Measurements from ENCODE around the gene CR1. TPM values are rescaled to one million over a fixed set of nuclear protein-coding genes. Genes with fewer than 3 reads are reported as not detected.
"Not testable (repeated sequence)": the region's sequence is repeated elsewhere in the genome, so short reads cannot be mapped to it uniquely, and the experiment has no call there.

CR1 gene
- total and polyA plus RNA-seq, 2 experiments from 2014 or later = 0.20 TPM; not detected in 1

- 95% methylated on average over 4 of the region's 4 CpGs for WGBS (ENCODE audit: low lambda C conversion rate, missing lambda C conversion rate)
- H3K27me3 ChIP-seq; H3K9me3 ChIP-seq (ENCODE audit: low read depth): not testable (repeated sequence)
Measured at GRCh38 chr1:207594095-207594494, 98.1 kb downstream of the CR1 start.

DNA sequence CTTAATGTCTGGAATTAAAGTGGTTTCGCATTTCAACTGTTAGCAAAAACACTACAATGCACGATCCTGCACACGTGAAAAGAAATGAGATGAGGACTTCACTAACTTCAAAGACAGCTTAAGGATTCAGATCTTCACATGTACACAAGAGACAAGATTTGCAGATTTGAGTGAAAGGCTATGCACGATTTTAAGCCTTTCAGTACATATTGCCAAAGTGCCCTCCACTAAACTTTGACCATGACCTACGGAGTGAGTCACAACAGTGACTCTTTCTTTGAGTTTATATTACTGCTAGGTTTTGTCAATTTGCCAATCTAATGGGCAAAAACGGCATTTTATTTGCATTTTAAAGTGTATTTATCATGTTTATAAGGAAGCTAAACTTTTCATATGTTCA is 107.8 kb downstream of the CR1 start:
- H2AFZ ChIP-seq = no peak overlapping the region
- H3K9me3 ChIP-seq (ENCODE audit: low read depth) = no peaks in the 10 kb centered on the region
- no peak overlapping the region for H3K4me3 ChIP-seq
- whole genome bisulfite sequencing (ENCODE audit: low lambda C conversion rate, missing lambda C conversion rate) = 51% methylated on average over 6 of the region's 6 CpGs
- H3K36me3 ChIP-seq (replicated peaks; ENCODE audit: insufficient read depth, low read depth) = no peaks in the 10 kb centered on the region
- peak; percentile 5 for DNase-seq (ENCODE audit: low spot score)
- H3K9me2 ChIP-seq (replicated peaks; ENCODE audit: insufficient read depth) = no peaks in the 10 kb centered on the region
- H4K20me1 ChIP-seq (ENCODE audit: insufficient read depth, poor library complexity, severe bottlenecking) = no peaks in the 10 kb centered on the region
- peaks cover 5% of the 10 kb centered on the region for H3K27me3 ChIP-seq
- H3K4me2 ChIP-seq = no peak overlapping the region
- no peak for TF ChIP-seq EZH2 (IDR thresholded peaks at IDR 0.05; ENCODE audit: borderline replicate concordance)
- TF ChIP-seq EZH2phosphoT487 (IDR thresholded peaks at IDR 0.05; ENCODE audit: low read depth, severe bottlenecking, unreplicated experiment) = no peak
- TF ChIP-seq, protein P1, sequence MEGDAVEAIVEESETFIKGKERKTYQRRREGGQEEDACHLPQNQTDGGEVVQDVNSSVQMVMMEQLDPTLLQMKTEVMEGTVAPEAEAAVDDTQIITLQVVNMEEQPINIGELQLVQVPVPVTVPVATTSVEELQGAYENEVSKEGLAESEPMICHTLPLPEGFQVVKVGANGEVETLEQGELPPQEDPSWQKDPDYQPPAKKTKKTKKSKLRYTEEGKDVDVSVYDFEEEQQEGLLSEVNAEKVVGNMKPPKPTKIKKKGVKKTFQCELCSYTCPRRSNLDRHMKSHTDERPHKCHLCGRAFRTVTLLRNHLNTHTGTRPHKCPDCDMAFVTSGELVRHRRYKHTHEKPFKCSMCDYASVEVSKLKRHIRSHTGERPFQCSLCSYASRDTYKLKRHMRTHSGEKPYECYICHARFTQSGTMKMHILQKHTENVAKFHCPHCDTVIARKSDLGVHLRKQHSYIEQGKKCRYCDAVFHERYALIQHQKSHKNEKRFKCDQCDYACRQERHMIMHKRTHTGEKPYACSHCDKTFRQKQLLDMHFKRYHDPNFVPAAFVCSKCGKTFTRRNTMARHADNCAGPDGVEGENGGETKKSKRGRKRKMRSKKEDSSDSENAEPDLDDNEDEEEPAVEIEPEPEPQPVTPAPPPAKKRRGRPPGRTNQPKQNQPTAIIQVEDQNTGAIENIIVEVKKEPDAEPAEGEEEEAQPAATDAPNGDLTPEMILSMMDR (IDR thresholded peaks at IDR 0.05; ENCODE audit: poor library complexity) = no peak
- H3K27ac ChIP-seq = no peak overlapping the region
- H3K79me2 ChIP-seq = no peaks in the 10 kb centered on the region
- H3K4me1 ChIP-seq (ENCODE audit: insufficient read depth) = no peaks in the 10 kb centered on the region

More at GRCh38 chr1:207594095-207594494, 98.1 kb downstream of the CR1 start:
- H4K20me1 ChIP-seq (ENCODE audit: insufficient read depth, poor library complexity, severe bottlenecking); H3K36me3 ChIP-seq (replicated peaks; ENCODE audit: insufficient read depth, low read depth); H3K4me3 ChIP-seq; H3K9me2 ChIP-seq (replicated peaks; ENCODE audit: insufficient read depth); H3K4me2 ChIP-seq; H3K79me2 ChIP-seq; H3K27ac ChIP-seq; H2AFZ ChIP-seq; H3K4me1 ChIP-seq (ENCODE audit: insufficient read depth); DNase-seq (ENCODE audit: low spot score): not testable (repeated sequence)

DNA sequence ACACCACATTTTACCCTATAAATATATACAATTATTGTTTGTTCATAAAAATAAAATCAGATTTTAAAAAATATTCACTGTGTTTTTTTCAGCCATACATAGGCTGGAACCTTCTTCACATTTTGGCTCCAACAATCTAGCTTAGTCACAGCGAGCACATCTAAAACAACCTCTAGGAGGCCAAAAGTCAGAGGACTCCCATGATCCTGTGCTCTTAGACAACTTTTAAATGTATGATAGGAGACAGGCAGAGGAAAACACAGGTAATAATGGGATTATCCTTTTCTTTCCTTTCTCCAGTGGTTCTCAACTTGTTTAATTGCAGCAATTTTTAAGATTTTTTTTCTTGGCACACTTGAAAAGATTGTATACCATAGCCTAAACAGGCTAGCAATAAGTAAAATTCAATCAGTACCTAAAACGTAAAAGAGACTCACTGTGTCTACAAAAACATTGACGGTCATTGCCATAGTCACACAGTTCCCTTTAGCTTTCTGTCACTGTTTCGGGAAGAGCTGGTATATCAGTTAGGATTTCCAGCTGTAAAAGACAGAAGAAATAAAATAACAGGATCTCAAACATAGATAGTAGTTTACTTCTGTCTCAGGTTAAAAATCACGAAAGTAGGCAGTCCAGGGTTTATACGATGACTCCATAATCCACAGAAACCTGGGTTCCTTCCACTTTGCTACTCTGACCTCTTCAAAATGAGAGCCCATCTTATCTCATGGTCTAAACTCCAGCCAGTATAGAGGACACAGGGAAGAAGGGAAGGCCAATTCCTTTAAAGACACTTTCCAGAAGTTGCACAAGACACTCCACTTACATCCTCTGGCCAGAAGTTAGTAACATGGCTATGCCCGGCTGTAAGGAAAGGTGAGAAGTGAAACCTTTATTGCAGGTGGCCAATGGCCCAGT is 109.7 kb downstream of the CR1 start:
- Histone ChIP-seq H3K79me2 (no peaks in the 10 kb centered on the region), H3K27ac (no peak overlapping the region), H3K27me3 (peaks cover 5% of the 10 kb centered on the region), H2AFZ (no peak overlapping the region), H3K4me2 (no peak overlapping the region), H3K9me2 (replicated peaks; ENCODE audit: insufficient read depth) (no peaks in the 10 kb centered on the region), H3K9me3 (ENCODE audit: low read depth) (no peaks in the 10 kb centered on the region), H3K4me1 (ENCODE audit: insufficient read depth) (no peaks in the 10 kb centered on the region), H4K20me1 (ENCODE audit: insufficient read depth, poor library complexity, severe bottlenecking) (no peaks in the 10 kb centered on the region), H3K4me3 (no peak overlapping the region), H3K36me3 (replicated peaks; ENCODE audit: insufficient read depth, low read depth) (no peaks in the 10 kb centered on the region)
- TF ChIP-seq, protein P1 (IDR thresholded peaks at IDR 0.05; ENCODE audit: poor library complexity) = no peak
- TF ChIP-seq EZH2 (IDR thresholded peaks at IDR 0.05; ENCODE audit: borderline replicate concordance) = no peak
- TF ChIP-seq EZH2phosphoT487 (IDR thresholded peaks at IDR 0.05; ENCODE audit: low read depth, severe bottlenecking, unreplicated experiment) = no peak
- no peak for DNase-seq (ENCODE audit: low spot score)
- WGBS (ENCODE audit: low lambda C conversion rate, missing lambda C conversion rate) = 93% methylated on average over 7 of the region's 7 CpGs

GRCh38 chr1:207606362-207606755 is 110.4 kb downstream of the CR1 start:
- WGBS (ENCODE audit: low lambda C conversion rate, missing lambda C conversion rate) = 81% methylated on average over 2 of the region's 2 CpGs

More at GRCh38 chr1:207606362-207606755, 110.4 kb downstream of the CR1 start:
- Histone ChIP-seq H3K79me2 (no peaks in the 10 kb centered on the region), H3K36me3 (replicated peaks; ENCODE audit: insufficient read depth, low read depth) (no peaks in the 10 kb centered on the region), H3K9me3 (ENCODE audit: low read depth) (no peaks in the 10 kb centered on the region), H3K4me3 (no peak overlapping the region), H3K27me3 (peaks cover 5% of the 10 kb centered on the region), H2AFZ (no peak overlapping the region), H4K20me1 (ENCODE audit: insufficient read depth, poor library complexity, severe bottlenecking) (no peaks in the 10 kb centered on the region), H3K27ac (no peak overlapping the region), H3K4me1 (ENCODE audit: insufficient read depth) (no peaks in the 10 kb centered on the region), H3K4me2 (no peak overlapping the region), H3K9me2 (replicated peaks; ENCODE audit: insufficient read depth) (no peaks in the 10 kb centered on the region)
- no peak for DNase-seq (ENCODE audit: low spot score)
- TF ChIP-seq EZH2 (IDR thresholded peaks at IDR 0.05; ENCODE audit: borderline replicate concordance) = no peak
- no peak for TF ChIP-seq EZH2phosphoT487 (IDR thresholded peaks at IDR 0.05; ENCODE audit: low read depth, severe bottlenecking, unreplicated experiment)
- TF ChIP-seq, protein P1 (IDR thresholded peaks at IDR 0.05; ENCODE audit: poor library complexity) = no peak

Measured in hepatocyte (in vitro differentiated cells).